VCaP (cell line): ENCODE results near the gene SPOPL.
"Not testable (repeated sequence)": the region's sequence is repeated elsewhere in the genome, so short reads cannot be mapped to it uniquely, and the experiment has no call there.

Source experiments
- H3K27ac ChIP-seq: fragments of 450-650 bp; 2 replicates; pipeline ENCODE4 v1.5.1; 2017
- CTCF ChIP-seq: fragments of 450-650 bp; conservative IDR thresholded peaks from 2 replicates; pipeline ENCODE4 v1.5.1; 2017; ENCODE audit warnings: mild to moderate bottlenecking, moderate library complexity

Gene SPOPL

GRCh38 chr2:138516030-138516704 is 14.6 kb downstream of the SPOPL start:
- TF ChIP-seq CTCF: no peak
- H3K27ac ChIP-seq: no peak overlapping the region

- no peak for TF ChIP-seq CTCF
- no peak overlapping the region for H3K27ac ChIP-seq
Measured at GRCh38 chr2:138518860-138519259, 17.3 kb downstream of the SPOPL start.

- no peak for TF ChIP-seq CTCF
- H3K27ac ChIP-seq: no peak overlapping the region
Measured at GRCh38 chr2:138521821-138522220, 20.3 kb downstream of the SPOPL start.

- TF ChIP-seq CTCF: no peak
- no peak overlapping the region for H3K27ac ChIP-seq
Measured at GRCh38 chr2:138522556-138522955, 21.0 kb downstream of the SPOPL start.

- not testable (repeated sequence) for H3K27ac ChIP-seq
Measured at GRCh38 chr2:138523018-138523672, 21.6 kb downstream of the SPOPL start.

GRCh38 chr2:138523673-138524042 is 22.1 kb downstream of the SPOPL start:
- H3K27ac ChIP-seq: not testable (repeated sequence)

- not testable (repeated sequence) for H3K27ac ChIP-seq
Measured at GRCh38 chr2:138524353-138524752, 22.8 kb downstream of the SPOPL start.

GRCh38 chr2:138531913-138532312 is 30.3 kb downstream of the SPOPL start:
- no peak overlapping the region for H3K27ac ChIP-seq
- TF ChIP-seq CTCF: no peak

GRCh38 chr2:138534791-138535190 is 33.2 kb downstream of the SPOPL start:
- no peak for TF ChIP-seq CTCF
- no peak overlapping the region for H3K27ac ChIP-seq
